Natural killer cell (primary cell): ENCODE measurements around the gene CHRNB2. TPM values are rescaled to one million over a fixed set of nuclear protein-coding genes. Genes with fewer than 3 reads are reported as not detected.

Experiments
- ATAC-seq, 3 donors: fragments of 150-1000 bp in 2 of 3; fragments of 200-7000 bp in 1 of 3; cut with Tn5 transposase; 1 replicate in 1 of 3; 2 replicates in 2 of 3; pipeline ENCODE4 v1.10.0; 2021; ENCODE audit warnings: mild to moderate bottlenecking in 2 of 3, moderate library complexity in 2 of 3
- DNase-seq, 2 donors: peaks; one replicate each; pipeline versions ENCODE4 v3.0.0 to v3.0.0-alpha.2; 2013 to 2021; ENCODE audit warnings: mixed read lengths in 1 of 2
- H3K27ac ChIP-seq: one replicate; pipeline ENCODE4 v1.5.1; 2013; ENCODE audit warnings: mild to moderate bottlenecking, low read length
- H3K27me3 ChIP-seq: one replicate; pipeline ENCODE4 v1.6.1; 2013; ENCODE audit warnings: low read length; ENCODE audit not compliant: control insufficient read depth, insufficient read depth
- H3K36me3 ChIP-seq: one replicate; pipeline ENCODE4 v1.6.1; 2013; ENCODE audit warnings: low read length; ENCODE audit not compliant: control insufficient read depth, insufficient read depth
- H3K4me1 ChIP-seq: one replicate; pipeline ENCODE4 v1.6.1; 2013; ENCODE audit warnings: low read length; ENCODE audit not compliant: control insufficient read depth, insufficient read depth
- H3K4me3 ChIP-seq: one replicate; pipeline ENCODE4 v1.5.1; 2013; ENCODE audit warnings: low read length
- H3K9me3 ChIP-seq: one replicate; pipeline ENCODE4 v1.6.1; 2013; ENCODE audit warnings: low read length; ENCODE audit not compliant: control insufficient read depth, insufficient read depth
- H3K27ac Mint-ChIP-seq, 2 donors: one replicate each; pipeline ENCODE4 v1.8.0; 2022; ENCODE audit warnings: mild to moderate bottlenecking in 2 of 2, mixed read lengths in 2 of 2, moderate library complexity in 1 of 2
- H3K27me3 Mint-ChIP-seq, 2 donors: one replicate each; pipeline ENCODE4 v1.8.0; 2022; ENCODE audit warnings: low read depth in 2 of 2, mixed read lengths in 2 of 2
- H3K36me3 Mint-ChIP-seq: one replicate; pipeline ENCODE4 v1.8.0; 2022; ENCODE audit warnings: mixed read lengths
- H3K4me1 Mint-ChIP-seq, 2 donors: one replicate each; pipeline ENCODE4 v1.8.0; 2022; ENCODE audit warnings: mixed read lengths in 2 of 2
- H3K4me3 Mint-ChIP-seq: one replicate; pipeline ENCODE4 v1.8.0; 2022; ENCODE audit warnings: mild to moderate bottlenecking, moderate library complexity, mixed read lengths
- H3K9me3 Mint-ChIP-seq, 2 donors: one replicate each; pipeline ENCODE4 v1.8.0; 2022; ENCODE audit warnings: mixed read lengths in 2 of 2
- WGBS: methylation state at CpG from one replicate; pipeline ENCODE4 v1.1.7; 2013; ENCODE audit warnings: missing lambda C conversion rate; ENCODE audit not compliant: insufficient coverage; 5-methylcytosine and 5-hydroxymethylcytosine counted together
- intact Hi-C: fragments of 100-400 bp; cut with micrococcal nuclease; formaldehyde crosslinking; loops from one replicate; pipeline ENCODE4 v1.14.2; 2022
- total RNA-seq, 4 donors: library from RNA; stranded (reverse); fragments of 120-200 nt in 1 of 4; gene quantifications; one replicate each; pipeline versions ENCODE4 v1.2.3 to v1.2.4, GENCODE V29; 2013 to 2022
- TF ChIP-seq, protein P1 (sequence below): fragments of 200-600 bp; IDR thresholded peaks from one replicate; pipeline ENCODE4 v1.8.0; 2022; ENCODE audit warnings: antibody characterized with exemption

CHRNB2 gene
- total RNA-seq, 3 donors from 2014 or later (not counting 1 experiment from before 2014, with no cell fraction given), result not detected

DNA sequence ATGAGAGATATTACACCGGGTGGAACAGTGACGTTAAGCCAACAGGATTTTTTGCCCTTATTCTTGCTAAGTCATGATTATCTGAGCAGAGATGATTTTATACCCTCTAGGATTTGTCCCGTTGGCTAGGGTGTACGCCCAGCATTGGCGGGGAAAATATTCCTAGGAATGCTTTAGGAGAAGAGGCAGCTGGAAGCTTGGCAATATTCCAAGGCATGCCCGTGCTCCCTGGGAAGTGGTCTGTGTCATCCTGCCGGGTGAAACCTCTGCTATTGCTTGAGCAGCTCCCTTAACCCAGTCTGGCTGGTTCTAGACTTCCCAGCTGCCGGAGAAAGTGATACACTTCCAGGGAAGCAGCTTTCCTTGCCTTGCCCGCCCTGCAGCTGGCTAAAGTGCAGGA, 16.2 kb downstream of the CHRNB2 start:
- intact Hi-C loops, result no loop called here
- Mint-ChIP-seq H3K4me3 (no peak overlapping the region), H3K27me3 (no peaks in the 10 kb centered on the region), H3K9me3 (no peaks in the 10 kb centered on the region), H3K27ac (no peak overlapping the region), H3K36me3 (peaks cover 22% of the 10 kb centered on the region), H3K4me1 (peaks cover 3% of the 10 kb centered on the region in 2 donors)
- Histone ChIP-seq H3K4me3 (no peak overlapping the region), H3K36me3 (peaks cover 92% of the 10 kb centered on the region), H3K9me3 (no peaks in the 10 kb centered on the region), H3K27ac (no peak overlapping the region), H3K27me3 (no peaks in the 10 kb centered on the region), H3K4me1 (no peaks in the 10 kb centered on the region)
- ATAC-seq, result no peak
- 91% methylated on average over 9 of the region's 9 CpGs for WGBS
- TF ChIP-seq, protein P1, sequence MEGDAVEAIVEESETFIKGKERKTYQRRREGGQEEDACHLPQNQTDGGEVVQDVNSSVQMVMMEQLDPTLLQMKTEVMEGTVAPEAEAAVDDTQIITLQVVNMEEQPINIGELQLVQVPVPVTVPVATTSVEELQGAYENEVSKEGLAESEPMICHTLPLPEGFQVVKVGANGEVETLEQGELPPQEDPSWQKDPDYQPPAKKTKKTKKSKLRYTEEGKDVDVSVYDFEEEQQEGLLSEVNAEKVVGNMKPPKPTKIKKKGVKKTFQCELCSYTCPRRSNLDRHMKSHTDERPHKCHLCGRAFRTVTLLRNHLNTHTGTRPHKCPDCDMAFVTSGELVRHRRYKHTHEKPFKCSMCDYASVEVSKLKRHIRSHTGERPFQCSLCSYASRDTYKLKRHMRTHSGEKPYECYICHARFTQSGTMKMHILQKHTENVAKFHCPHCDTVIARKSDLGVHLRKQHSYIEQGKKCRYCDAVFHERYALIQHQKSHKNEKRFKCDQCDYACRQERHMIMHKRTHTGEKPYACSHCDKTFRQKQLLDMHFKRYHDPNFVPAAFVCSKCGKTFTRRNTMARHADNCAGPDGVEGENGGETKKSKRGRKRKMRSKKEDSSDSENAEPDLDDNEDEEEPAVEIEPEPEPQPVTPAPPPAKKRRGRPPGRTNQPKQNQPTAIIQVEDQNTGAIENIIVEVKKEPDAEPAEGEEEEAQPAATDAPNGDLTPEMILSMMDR, result no peak
- no peak for DNase-seq

DNA sequence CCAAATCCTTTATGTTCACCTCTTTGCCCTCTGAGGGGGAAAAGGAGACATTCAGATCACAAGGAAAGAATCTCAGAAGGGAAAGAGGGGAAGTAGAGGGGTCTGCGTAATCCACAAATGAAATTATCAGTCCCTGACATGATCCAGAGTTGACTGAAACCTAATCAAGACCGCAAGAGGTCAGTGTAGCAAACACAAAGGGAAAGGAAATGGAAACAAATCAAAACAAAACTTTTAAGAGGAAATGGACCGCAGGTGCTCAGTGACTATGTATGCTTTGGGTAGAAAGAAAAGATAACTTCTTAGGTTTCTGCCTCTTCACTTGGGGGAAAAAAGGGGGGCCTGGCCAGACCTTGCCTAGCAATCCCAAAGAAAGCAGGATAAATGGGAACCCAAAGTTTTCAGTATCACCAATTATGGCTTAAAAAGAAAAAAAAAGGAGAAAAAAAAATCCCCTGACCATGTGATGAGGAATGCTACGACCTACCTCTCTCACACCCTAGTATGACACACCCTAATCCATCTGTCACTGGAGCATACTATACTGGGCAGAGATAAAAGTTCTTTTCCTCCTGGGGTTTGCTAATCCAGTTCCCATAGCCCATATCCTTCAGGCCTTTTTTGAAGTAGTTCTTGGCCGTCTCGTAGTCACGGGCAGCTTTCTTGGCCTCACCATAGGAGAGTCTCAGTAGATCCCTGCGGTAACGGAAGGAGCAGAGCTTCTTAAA, 16.9 kb downstream of the CHRNB2 start:
- H3K27ac ChIP-seq, result no peak overlapping the region
- intact Hi-C loops, result no loop called here
- H3K9me3 ChIP-seq, result no peaks in the 10 kb centered on the region
- Mint-ChIP-seq H3K4me3 (no peak overlapping the region), H3K4me1 (no peaks in the 10 kb centered on the region), H3K27ac (no peak overlapping the region), H3K9me3 (no peaks in the 10 kb centered on the region), H3K36me3 (peaks cover 28% of the 10 kb centered on the region), H3K27me3 (no peaks in the 10 kb centered on the region)
- no peaks in the 10 kb centered on the region for H3K4me1 ChIP-seq
- no peaks in the 10 kb centered on the region for H3K27me3 ChIP-seq
- DNase-seq (no peak), ATAC-seq (no peak)
- H3K36me3 ChIP-seq, result peaks cover 92% of the 10 kb centered on the region
- H3K4me3 ChIP-seq, result no peak overlapping the region
- 88% methylated on average over 9 of the region's 9 CpGs for WGBS
- TF ChIP-seq, protein P1, result no peak

DNA sequence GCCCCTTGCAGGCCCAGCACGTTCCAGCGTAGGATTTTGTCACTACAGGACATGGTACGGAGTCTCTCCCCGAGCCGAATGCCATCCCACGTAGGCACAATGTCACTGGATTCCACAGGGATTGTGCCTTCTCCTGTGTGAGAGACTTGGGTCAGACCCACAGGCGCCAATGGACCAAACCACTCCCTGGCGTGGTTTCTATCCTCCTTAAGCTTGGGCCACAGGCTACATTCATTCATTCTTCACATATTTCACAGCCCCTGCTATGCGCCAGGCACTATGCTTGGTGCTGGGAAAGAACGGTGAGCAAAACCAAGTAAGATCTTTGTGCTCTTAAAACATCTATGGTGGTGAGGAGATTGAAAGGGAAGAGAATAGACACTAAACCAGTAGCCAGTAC, 18.7 kb downstream of the CHRNB2 start:
- Mint-ChIP-seq H3K27ac (peak overlapping the region in 1 of 2 donors; percentile 33), H3K36me3 (peaks cover 28% of the 10 kb centered on the region), H3K9me3 (no peaks in the 10 kb centered on the region), H3K4me3 (no peak overlapping the region), H3K4me1 (no peaks in the 10 kb centered on the region), H3K27me3 (no peaks in the 10 kb centered on the region)
- Histone ChIP-seq H3K27ac (no peak overlapping the region), H3K27me3 (no peaks in the 10 kb centered on the region), H3K4me1 (no peaks in the 10 kb centered on the region), H3K36me3 (peaks cover 98% of the 10 kb centered on the region), H3K9me3 (no peaks in the 10 kb centered on the region), H3K4me3 (no peak overlapping the region)
- WGBS, result 97% methylated on average over 10 of the region's 10 CpGs
- TF ChIP-seq, protein P1, result no peak
- intact Hi-C loops, result no loop called here
- DNase-seq (no peak), ATAC-seq (no peak)

DNA sequence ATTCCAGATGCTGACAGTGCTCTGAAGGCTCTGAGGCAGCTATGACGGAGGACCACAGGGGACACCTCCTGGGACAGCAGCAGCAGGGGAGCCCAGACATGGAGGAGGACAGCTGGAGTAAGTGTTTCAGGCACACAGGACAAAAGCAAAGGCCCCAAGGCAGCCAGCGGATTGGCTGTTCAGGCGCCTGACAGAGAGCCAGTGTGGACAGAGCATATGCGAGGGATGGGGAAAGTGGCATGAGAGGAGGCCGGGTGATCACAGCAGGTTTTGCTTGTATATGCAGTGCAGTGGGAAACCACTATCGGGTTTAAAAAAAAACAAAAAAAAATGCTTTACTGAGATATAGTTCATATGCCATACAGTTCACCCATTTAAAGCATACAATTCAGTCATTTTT, 19.1 kb downstream of the CHRNB2 start:
- H3K27ac Mint-ChIP-seq, result peak overlapping the region in 1 of 2 donors; percentile 33
- no peaks in the 10 kb centered on the region for H3K27me3 Mint-ChIP-seq
- no peaks in the 10 kb centered on the region for H3K27me3 ChIP-seq
- H3K9me3 ChIP-seq, result no peaks in the 10 kb centered on the region
- TF ChIP-seq, protein P1, result no peak
- H3K27ac ChIP-seq, result no peak overlapping the region
- peaks cover 28% of the 10 kb centered on the region for H3K36me3 Mint-ChIP-seq
- ATAC-seq (no peak), DNase-seq (no peak)
- no peaks in the 10 kb centered on the region for H3K9me3 Mint-ChIP-seq
- H3K4me3 ChIP-seq, result no peak overlapping the region
- no peaks in the 10 kb centered on the region for H3K4me1 ChIP-seq
- H3K4me3 Mint-ChIP-seq, result no peak overlapping the region
- peaks cover 100% of the 10 kb centered on the region for H3K36me3 ChIP-seq
- 97% methylated on average over 5 of the region's 6 CpGs for WGBS
- no peaks in the 10 kb centered on the region for H3K4me1 Mint-ChIP-seq
- intact Hi-C loops, result no loop called here
